ENCODE data around the gene RTRAF. TPM values are rescaled to one million over a fixed set of nuclear protein-coding genes. Genes with fewer than 3 reads are reported as not detected.

RTRAF gene
- total RNA-seq, 1 experiment from 2014 or later, result 223 TPM

DNA sequence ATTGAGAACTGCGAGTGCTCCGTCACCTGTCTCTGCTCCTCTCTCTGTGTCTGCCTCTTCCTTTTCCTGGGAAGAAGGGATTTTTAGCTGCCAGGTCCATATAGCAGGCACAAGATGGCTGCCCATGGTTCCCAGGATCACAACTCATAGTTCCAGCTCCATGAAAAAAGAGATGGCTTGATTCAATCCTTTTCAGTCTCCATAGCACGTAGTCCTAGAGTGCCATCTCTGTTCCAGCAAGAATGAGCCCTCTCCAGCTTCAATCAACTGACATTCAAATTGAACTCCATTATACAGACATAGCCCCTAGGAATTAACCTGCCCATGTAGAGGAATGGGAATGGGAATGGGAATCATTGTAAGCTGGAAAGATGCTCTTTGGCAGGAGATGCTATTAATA lies 34.7 kb upstream of the RTRAF start:
- no peaks in the 10 kb centered on the region for H3K4me1 ChIP-seq
- DNase-seq, result no peak
- H3K36me3 ChIP-seq (ENCODE audit: control insufficient read depth, insufficient read depth, low read length), result no peaks in the 10 kb centered on the region
- H3K27ac Mint-ChIP-seq (ENCODE audit: unreplicated experiment), result no peak overlapping the region
- H3K36me3 Mint-ChIP-seq (ENCODE audit: insufficient read depth, unreplicated experiment), result no peaks in the 10 kb centered on the region
- no peaks in the 10 kb centered on the region for H3K4me1 Mint-ChIP-seq (ENCODE audit: low read depth, unreplicated experiment)
- POLR2A ChIA-PET, result interaction anchor here (0.6 kb wide), 1 partner anchor 1115 kb away, joined by 3 read pairs; no protein-coding TSS in a partner anchor
- H3K4me3 Mint-ChIP-seq (ENCODE audit: unreplicated experiment), result no peak overlapping the region
- CTCF ChIA-PET, result no interaction called here
- no TSS peak for BruUV-seq (replicated peaks)
- peaks cover 5% of the 10 kb centered on the region; the same call in 1 of the 2 replicates for H3K9me3 ChIP-seq
- H3K4me3 ChIP-seq (ENCODE audit: low read depth, low read length), result no peak overlapping the region
- TF ChIP-seq CTCF (IDR thresholded peaks at IDR 0.05; ENCODE audit: insufficient read depth in 1 of 2, low read depth in 1 of 2, low read length in 1 of 2, severe bottlenecking in 1 of 2, unreplicated experiment in 1 of 2), result no peak
- intact Hi-C loops (cut with micrococcal nuclease; ENCODE audit: unreplicated experiment), result no loop called here
- peaks cover 17% of the 10 kb centered on the region for H3K9me3 Mint-ChIP-seq (ENCODE audit: unreplicated experiment)
- no peaks in the 10 kb centered on the region for H3K27me3 ChIP-seq (replicated peaks; ENCODE audit: control insufficient read depth, insufficient read depth, low read length)
- H3K27me3 Mint-ChIP-seq (ENCODE audit: insufficient read depth, unreplicated experiment), result no peaks in the 10 kb centered on the region

DNA sequence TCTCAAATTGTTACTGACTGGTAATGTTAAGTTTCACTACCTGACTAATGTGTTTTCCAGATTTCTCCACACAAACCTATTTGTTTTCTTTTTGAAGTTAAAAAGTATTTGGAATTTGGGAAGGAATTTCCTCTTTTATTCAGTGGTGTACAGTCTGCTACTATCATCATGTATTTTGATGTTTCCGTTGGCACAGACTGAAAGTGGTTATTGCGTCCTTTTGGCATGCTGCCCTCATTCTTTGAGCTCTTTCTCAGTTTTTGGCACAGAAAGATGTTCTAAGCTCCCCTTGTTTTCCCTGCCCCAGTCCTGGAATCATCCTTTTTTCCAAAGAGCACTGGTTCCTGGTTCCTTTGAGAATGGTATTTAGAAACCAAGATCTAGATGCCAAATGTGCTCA lies 31.4 kb upstream of the RTRAF start:
- Histone ChIP-seq H3K9me3 (peaks cover 5% of the 10 kb centered on the region; the same call in 1 of the 2 replicates), H3K36me3 (ENCODE audit: control insufficient read depth, insufficient read depth, low read length) (no peaks in the 10 kb centered on the region), H3K4me1 (no peaks in the 10 kb centered on the region), H3K4me3 (ENCODE audit: low read depth, low read length) (no peak overlapping the region), H3K27me3 (replicated peaks; ENCODE audit: control insufficient read depth, insufficient read depth, low read length) (no peaks in the 10 kb centered on the region)
- Mint-ChIP-seq H3K9me3 (ENCODE audit: unreplicated experiment) (peaks cover 26% of the 10 kb centered on the region), H3K36me3 (ENCODE audit: insufficient read depth, unreplicated experiment) (no peaks in the 10 kb centered on the region), H3K4me1 (ENCODE audit: low read depth, unreplicated experiment) (no peaks in the 10 kb centered on the region), H3K27me3 (ENCODE audit: insufficient read depth, unreplicated experiment) (no peaks in the 10 kb centered on the region), H3K27ac (ENCODE audit: unreplicated experiment) (no peak overlapping the region), H3K4me3 (ENCODE audit: unreplicated experiment) (no peak overlapping the region)
- intact Hi-C loops (cut with micrococcal nuclease; ENCODE audit: unreplicated experiment), result no loop called here
- CTCF ChIA-PET, result no interaction called here
- POLR2A ChIA-PET, result no interaction called here
- BruUV-seq (replicated peaks), result no TSS peak
- no peak for DNase-seq
- TF ChIP-seq CTCF (IDR thresholded peaks at IDR 0.05; ENCODE audit: insufficient read depth in 1 of 2, low read depth in 1 of 2, low read length in 1 of 2, severe bottlenecking in 1 of 2, unreplicated experiment in 1 of 2), result no peak

- no peaks in the 10 kb centered on the region for H3K27me3 ChIP-seq (replicated peaks; ENCODE audit: control insufficient read depth, insufficient read depth, low read length)
- intact Hi-C loops (cut with micrococcal nuclease; ENCODE audit: unreplicated experiment), result no loop called here
- H3K27me3 Mint-ChIP-seq (ENCODE audit: insufficient read depth, unreplicated experiment), result no peaks in the 10 kb centered on the region
- H3K36me3 Mint-ChIP-seq (ENCODE audit: insufficient read depth, unreplicated experiment), result no peaks in the 10 kb centered on the region
- H3K4me3 Mint-ChIP-seq (ENCODE audit: unreplicated experiment), result no peak overlapping the region
- H3K36me3 ChIP-seq (ENCODE audit: control insufficient read depth, insufficient read depth, low read length), result no peaks in the 10 kb centered on the region
- BruUV-seq (replicated peaks), result no TSS peak
- CTCF ChIA-PET, result no interaction called here
- H3K4me1 Mint-ChIP-seq (ENCODE audit: low read depth, unreplicated experiment), result no peaks in the 10 kb centered on the region
- no peak overlapping the region for H3K27ac Mint-ChIP-seq (ENCODE audit: unreplicated experiment)
- no peak for DNase-seq
- H3K9me3 Mint-ChIP-seq (ENCODE audit: unreplicated experiment), result peaks cover 26% of the 10 kb centered on the region
- POLR2A ChIA-PET, result no interaction called here
- no peaks in the 10 kb centered on the region for H3K4me1 ChIP-seq
- no peak overlapping the region for H3K4me3 ChIP-seq (ENCODE audit: low read depth, low read length)
- H3K9me3 ChIP-seq, result peaks cover 5% of the 10 kb centered on the region; the same call in 1 of the 2 replicates
- no peak for TF ChIP-seq CTCF (IDR thresholded peaks at IDR 0.05; ENCODE audit: insufficient read depth in 1 of 2, low read depth in 1 of 2, low read length in 1 of 2, severe bottlenecking in 1 of 2, unreplicated experiment in 1 of 2)
Measured at GRCh38 chr14:51959928-51960327, 29.4 kb upstream of the RTRAF start.
